ENCODE measurements around the gene LRBA.

GRCh38 chr4:151048913-151049312, 33.8 kb upstream of the LRBA start:
- TF ChIP-seq CTCF (IDR thresholded peaks at IDR 0.05) (no peak), POLR2A (IDR thresholded peaks at IDR 0.05) (no peak)

All from breast epithelium (tissue), 3 donors.